Activated CD4-positive, CD25-positive, alpha-beta regulatory T cell treated with anti-CD3 and anti-CD28 coated beads, Interleukin-2, amount 50 U/mL, for 72 hours (primary cell): Measurements from ENCODE around the gene DMRT1.

Experiments used
- DNase-seq: peaks from one replicate; pipeline ENCODE4 v3.0.0; 2021

Gene DMRT1

GRCh38 chr9:928363-929042 is 87.0 kb downstream of the DMRT1 start:
- DNase-seq, result no peak

GRCh38 chr9:929719-930118 is 88.2 kb downstream of the DMRT1 start:
- no peak for DNase-seq

GRCh38 chr9:933356-933755 is 91.9 kb downstream of the DMRT1 start:
- DNase-seq, result no peak

GRCh38 chr9:935348-935965 is 94.0 kb downstream of the DMRT1 start:
- DNase-seq, result no peak

- DNase-seq, result no peak
Measured at GRCh38 chr9:942805-943580, 101.5 kb downstream of the DMRT1 start.

GRCh38 chr9:947985-948384 is 106.5 kb downstream of the DMRT1 start:
- no peak for DNase-seq

- DNase-seq, result no peak
Measured at GRCh38 chr9:948497-948896, 107.0 kb downstream of the DMRT1 start.

- no peak for DNase-seq
Measured at GRCh38 chr9:950139-950538, 108.6 kb downstream of the DMRT1 start.

- DNase-seq, result no peak
Measured at GRCh38 chr9:952546-952945, 111.0 kb downstream of the DMRT1 start.

GRCh38 chr9:959105-959504 is 117.6 kb downstream of the DMRT1 start:
- no peak for DNase-seq

- no peak for DNase-seq
Measured at GRCh38 chr9:959914-960313, 118.4 kb downstream of the DMRT1 start.

GRCh38 chr9:962023-962422 is 120.5 kb downstream of the DMRT1 start:
- DNase-seq, result no peak

GRCh38 chr9:965497-965896 is 124.0 kb downstream of the DMRT1 start:
- no peak for DNase-seq

GRCh38 chr9:966870-967269 is 125.4 kb downstream of the DMRT1 start:
- no peak for DNase-seq

- no peak for DNase-seq
Measured at GRCh38 chr9:967436-967835, 125.9 kb downstream of the DMRT1 start.

GRCh38 chr9:967903-968641 is 126.6 kb downstream of the DMRT1 start:
- no peak for DNase-seq

GRCh38 chr9:969310-970150 is 128.0 kb downstream of the DMRT1 start:
- DNase-seq, result no peak

- DNase-seq, result no peak
Measured at GRCh38 chr9:970151-970996, 128.9 kb downstream of the DMRT1 start.

- DNase-seq, result no peak
Measured at GRCh38 chr9:971901-972500, 130.5 kb downstream of the DMRT1 start.

- DNase-seq, result no peak
Measured at GRCh38 chr9:972501-973294, 131.2 kb downstream of the DMRT1 start.
